H1 (cell line): ENCODE results near the gene FAM193B. TPM values are rescaled to one million over a fixed set of nuclear protein-coding genes. Genes with fewer than 3 reads are reported as not detected.

Experiments
- CTCF ChIA-PET: fragments of 300-600 bp; sonication (Branson Sonifier 250); formaldehyde crosslinking; loops from one replicate; lab custom pipeline; 2021; ENCODE audit not compliant: partially characterized antibody; lab: Charles Lee
- POLR2A ChIA-PET: fragments of 300-600 bp; sonication (Branson Sonifier 250); formaldehyde crosslinking; loops from one replicate; lab custom pipeline; 2021; ENCODE audit warnings: inconsistent platforms; ENCODE audit not compliant: partially characterized antibody; lab: Charles Lee
- DNase-seq, 2 experiments: peaks; one replicate each; pipeline versions ENCODE4 v3.0.0 to v3.0.0-alpha.2; 2010 to 2022; ENCODE audit warnings: low spot score in 2 of 2, low read depth in 1 of 2, mixed read lengths in 1 of 2
- FAIRE-seq: peaks from 2 replicates; lab custom pipeline; 2011; peaks lifted over from hg19 to GRCh38; lab: Jason Lieb, UNC
- H2AFZ ChIP-seq: 2 replicates; pipeline ENCODE4 v1.8.1; 2012; ENCODE audit warnings: low read length, inconsistent platforms
- H2AK5ac ChIP-seq: 2 replicates; pipeline ENCODE4 v1.6.1; 2013; ENCODE audit warnings: low read depth, low read length
- H2BK120ac ChIP-seq: replicated peaks from 2 replicates; pipeline ENCODE3; 2013; ENCODE audit warnings: low read depth, low read length, inconsistent platforms
- H2BK12ac ChIP-seq: 2 replicates; pipeline ENCODE4 v1.6.1; 2013; ENCODE audit warnings: low read depth, low read length
- H2BK15ac ChIP-seq: 2 replicates; pipeline ENCODE4 v1.6.1; 2013; ENCODE audit warnings: low read length
- H2BK20ac ChIP-seq: 2 replicates; pipeline ENCODE4 v1.6.1; 2013; ENCODE audit warnings: low read length
- H2BK5ac ChIP-seq: 2 replicates; pipeline ENCODE4 v1.6.1; 2013; ENCODE audit warnings: low read depth, low read length
- H3K14ac ChIP-seq: 2 replicates; pipeline ENCODE4 v1.6.1; 2013; ENCODE audit warnings: inconsistent platforms; ENCODE audit not compliant: insufficient read length
- H3K18ac ChIP-seq: 2 replicates; pipeline ENCODE4 v1.6.1; 2013; ENCODE audit warnings: low read length; ENCODE audit errors: extremely low read depth
- H3K23ac ChIP-seq: 2 replicates; pipeline ENCODE4 v1.6.1; 2013; ENCODE audit warnings: inconsistent platforms; ENCODE audit not compliant: insufficient read length
- H3K23me2 ChIP-seq: 2 replicates; pipeline ENCODE4 v1.6.1; 2013; ENCODE audit warnings: low read depth, low read length
- H3K27ac ChIP-seq: 2 replicates; pipeline ENCODE4 v1.6.1; 2011; ENCODE audit warnings: low read depth, low read length, inconsistent platforms
- H3K27me3 ChIP-seq, 4 experiments: replicated peaks in 1 of 4; 1 replicate in 1 of 4; 2 replicates in 3 of 4; pipeline versions ENCODE4 v1.6.1 to v1.8.1; 2011 to 2013; ENCODE audit warnings: low read length in 3 of 4, mild to moderate bottlenecking in 3 of 4, inconsistent platforms in 2 of 4, mixed read lengths in 2 of 4, moderate library complexity in 1 of 4; ENCODE audit not compliant: control insufficient read depth in 3 of 4, insufficient read depth in 3 of 4; ENCODE audit errors: extremely low read depth in 1 of 4
- H3K36me3 ChIP-seq, 4 experiments: 2 replicates each; pipeline versions ENCODE4 v1.6.1 to v1.8.1; 2011 to 2013; ENCODE audit warnings: mild to moderate bottlenecking in 4 of 4, low read length in 3 of 4, moderate library complexity in 2 of 4, control low read depth in 1 of 4, inconsistent platforms in 1 of 4; ENCODE audit not compliant: insufficient read depth in 4 of 4, control insufficient read depth in 2 of 4
- H3K4ac ChIP-seq: replicated peaks from 2 replicates; pipeline ENCODE3; 2013; ENCODE audit warnings: low read length, low read depth, mixed read lengths, inconsistent platforms; ENCODE audit not compliant: insufficient read length
- H3K4me1 ChIP-seq, 4 experiments: replicated peaks in 1 of 4; 1 replicate in 1 of 4; 2 replicates in 3 of 4; pipeline versions ENCODE4 v1.6.1 to v1.8.1; 2011 to 2013; ENCODE audit warnings: low read length in 3 of 4, inconsistent platforms in 2 of 4, mixed read lengths in 1 of 4; ENCODE audit not compliant: insufficient read depth in 4 of 4, control insufficient read depth in 3 of 4
- H3K4me2 ChIP-seq, 2 experiments: 2 replicates each; pipeline versions ENCODE4 v1.6.1 to v1.8.1; 2011 to 2013; ENCODE audit warnings: low read depth in 2 of 2, low read length in 2 of 2, control low read depth in 1 of 2, inconsistent platforms in 1 of 2, mild to moderate bottlenecking in 1 of 2; ENCODE audit not compliant: insufficient read depth in 1 of 2
- H3K4me3 ChIP-seq, 4 experiments: fragments of 200-600, 300-600 bp in 1 of 4; sonication (generic), shearing (Covaris generic), sonication (Bioruptor Twin) in 1 of 4; 2 replicates each; pipeline versions ENCODE4 v1.5.1 to v1.8.1; 2011 to 2016; ENCODE audit warnings: low read length in 4 of 4, low read depth in 3 of 4, control low read depth in 2 of 4, inconsistent platforms in 2 of 4, mild to moderate bottlenecking in 2 of 4, mixed read lengths in 1 of 4, moderate library complexity in 1 of 4; ENCODE audit not compliant: insufficient read depth in 2 of 4; ENCODE audit errors: extremely low read depth in 1 of 4
- H3K56ac ChIP-seq: replicated peaks from 2 replicates; pipeline ENCODE3; 2013; ENCODE audit warnings: low read depth, mild to moderate bottlenecking, mixed read lengths, low read length, inconsistent platforms; ENCODE audit not compliant: insufficient read length
- H3K79me1 ChIP-seq: 2 replicates; pipeline ENCODE4 v1.6.1; 2013; ENCODE audit warnings: low read depth, low read length, control low read depth
- H3K79me2 ChIP-seq, 2 experiments: 2 replicates each; pipeline versions ENCODE4 v1.6.1 to v1.8.1; 2012 to 2013; ENCODE audit warnings: low read length in 2 of 2, mild to moderate bottlenecking in 2 of 2, inconsistent platforms in 1 of 2; ENCODE audit not compliant: insufficient read depth in 2 of 2, control insufficient read depth in 1 of 2
- H3K9ac ChIP-seq, 4 experiments: replicated peaks in 1 of 4; 1 replicate in 1 of 4; 2 replicates in 3 of 4; pipeline versions ENCODE4 v1.6.1 to v1.8.1; 2011 to 2013; ENCODE audit warnings: low read depth in 3 of 4, low read length in 3 of 4, control low read depth in 2 of 4, mild to moderate bottlenecking in 2 of 4, moderate library complexity in 2 of 4, inconsistent platforms in 1 of 4; ENCODE audit errors: extremely low read depth in 1 of 4
- H3K9me3 ChIP-seq, 2 experiments: 2 replicates each; pipeline versions ENCODE4 v1.6.1 to v1.8.1; 2012 to 2013; ENCODE audit warnings: mild to moderate bottlenecking in 2 of 2, moderate library complexity in 2 of 2, control low read depth in 1 of 2, inconsistent platforms in 1 of 2, low read depth in 1 of 2, low read length in 1 of 2, mixed read lengths in 1 of 2; ENCODE audit not compliant: insufficient read depth in 2 of 2
- H4K20me1 ChIP-seq, 2 experiments: replicated peaks in 1 of 2; 2 replicates each; pipeline versions ENCODE3 to v1.8.1; 2011 to 2013; ENCODE audit warnings: inconsistent platforms in 2 of 2, low read length in 2 of 2, mild to moderate bottlenecking in 1 of 2; ENCODE audit not compliant: insufficient read depth in 2 of 2, control insufficient read depth in 1 of 2
- H4K5ac ChIP-seq: 2 replicates; pipeline ENCODE4 v1.6.1; 2013; ENCODE audit warnings: low read length, low read depth, mixed read lengths, inconsistent platforms; ENCODE audit not compliant: insufficient read length
- H4K8ac ChIP-seq: 2 replicates; pipeline ENCODE4 v1.8.0; 2013; ENCODE audit warnings: mild to moderate bottlenecking, moderate library complexity, low read length, inconsistent platforms; ENCODE audit not compliant: insufficient read depth; ENCODE audit errors: extremely low read depth
- H4K91ac ChIP-seq: replicated peaks from 2 replicates; pipeline ENCODE3; 2013; ENCODE audit warnings: low read length, mixed read lengths, inconsistent platforms; ENCODE audit not compliant: insufficient read length
- ATF3 ChIP-seq: IDR thresholded peaks from 2 replicates; pipeline ENCODE4 v1.6.1; 2011; ENCODE audit warnings: low read depth, mild to moderate bottlenecking, low read length; ENCODE audit not compliant: insufficient read depth
- BACH1 ChIP-seq: IDR thresholded peaks from 2 replicates; pipeline ENCODE4 v1.6.1; 2012; ENCODE audit warnings: low read length, improper control_type of control experiment
- CTCF ChIP-seq, 3 experiments: IDR thresholded peaks; 1 replicate in 2 of 3; 2 replicates in 1 of 3; pipeline versions ENCODE4 v1.5.1 to v1.6.1; 2011; ENCODE audit warnings: low read length in 3 of 3, mild to moderate bottlenecking in 3 of 3, inconsistent platforms in 2 of 3, low read depth in 1 of 3, moderate library complexity in 1 of 3; ENCODE audit not compliant: insufficient read depth in 1 of 3; ENCODE audit errors: control extremely low read depth in 1 of 3
- JUN ChIP-seq: IDR thresholded peaks from 2 replicates; pipeline ENCODE4 v1.6.1; 2011; ENCODE audit warnings: low read depth, mild to moderate bottlenecking, improper control_type of control experiment, low read length
- KDM4A ChIP-seq: IDR thresholded peaks from one replicate; pipeline ENCODE4 v1.7.1; 2012; ENCODE audit warnings: low read depth, mild to moderate bottlenecking, moderate library complexity, low read length, inconsistent platforms; ENCODE audit not compliant: severe bottlenecking
- NANOG ChIP-seq: IDR thresholded peaks from 2 replicates; pipeline ENCODE4 v1.6.1; 2011; ENCODE audit warnings: low read length, low read depth, mild to moderate bottlenecking, inconsistent platforms; ENCODE audit not compliant: insufficient read depth, poor library complexity, severe bottlenecking
- ZNF274 ChIP-seq: IDR thresholded peaks from 2 replicates; pipeline ENCODE4 v1.7.0; 2012; ENCODE audit warnings: low read length, borderline replicate concordance; ENCODE audit errors: extremely low read depth
- WGBS, 2 experiments: shearing (Covaris generic) in 1 of 2; methylation state at CpG; one replicate each; pipeline versions ENCODE4 v1.1.6 to v1.1.7; 2013 to 2015; ENCODE audit warnings: low lambda C conversion rate in 2 of 2, mixed read lengths in 2 of 2, inconsistent platforms in 1 of 2, low coverage in 1 of 2, missing lambda C conversion rate in 1 of 2; ENCODE audit not compliant: insufficient replicate concordance in 2 of 2, insufficient coverage in 1 of 2, insufficient read length in 1 of 2; ENCODE audit errors: extremely low coverage in 1 of 2, missing lambda C conversion rate in 1 of 2; 5-methylcytosine and 5-hydroxymethylcytosine counted together
- polyA plus RNA-seq, 7 experiments: library from polyadenylated mRNA; depleted of rRNA in 3 of 7; stranded (reverse) in 5 of 7; unstranded in 2 of 7; fragments of >200 nt in 5 of 7; fragments of 200-250 nt in 2 of 7; gene quantifications; 1 replicate in 5 of 7; 2 replicates in 1 of 7; 4 replicates in 1 of 7; pipeline versions ENCODE4 v1.2.1 to v1.2.3, GENCODE V29; 2011 to 2013; ENCODE audit warnings: missing spikeins in 2 of 7, mixed read lengths in 2 of 7
- total RNA-seq: library from RNA; stranded (reverse); fragmentation: NEBNext Ultra II Directional; extraction: Animal tissue kit (Norgen Biotek cat#: 25700); gene quantifications from 2 replicates; pipeline ENCODE4 v1.2.1, GENCODE V29; 2021

The FAM193B gene
- total and polyA plus RNA-seq, 2 of the 8 experiments (the other 6 are each of a cell fraction or from before 2014, with no cell fraction given), result 49.9 to 69.8 TPM

GRCh38 chr5:177505075-177505474, 49.3 kb downstream of the FAM193B start:
- Histone ChIP-seq H3K79me1 (no peaks in the 10 kb centered on the region), H3K4me2 (no peak overlapping the region), H2AK5ac (no peak overlapping the region), H3K36me3 (peaks cover 0 to 10% (median 0%) of the 10 kb centered on the region in 4 experiments; a peak in 1 of 8 replicates), H3K18ac (no peak overlapping the region), H4K5ac (no peak overlapping the region), H4K8ac (no peak overlapping the region), H3K4me3 (no peak overlapping the region), H3K9me3 (no peaks in the 10 kb centered on the region), H3K4me1 (peaks cover 0 to 16% (median 12%) of the 10 kb centered on the region in 4 experiments; a peak in 5 of 7 replicates), H2BK5ac (no peak overlapping the region), H3K56ac (no peak overlapping the region), H2BK20ac (no peak overlapping the region), H3K9ac (no peak overlapping the region), H3K27ac (no peak overlapping the region), H3K79me2 (no peaks in the 10 kb centered on the region), H3K4ac (no peak overlapping the region), H3K27me3 (no peaks in the 10 kb centered on the region; a peak in 1 of 7 replicates), H2BK12ac (no peak overlapping the region), H2BK15ac (no peak overlapping the region), H3K23ac (no peak overlapping the region), H4K91ac (no peak overlapping the region), H2AFZ (no peak overlapping the region), H2BK120ac (no peak overlapping the region), H3K14ac (no peak overlapping the region), H4K20me1 (peaks cover 0 to 5% of the 10 kb centered on the region in 2 experiments), H3K23me2 (no peaks in the 10 kb centered on the region)
- ChIA-PET CTCF (interaction anchor here (0.6 to 20.8 kb wide), 9 partner anchors 9 to 1528 kb away, joined by 3 to 306 read pairs (median 3); no protein-coding TSS in a partner anchor), POLR2A (interaction anchor here (1.2 to 65.5 kb wide), 4 partner anchors 10 to 36 kb away, joined by 4 to 3349 read pairs (median 26); partner anchors contain the start of genes DBN1, DDX41, PDLIM7 and PRR7)
- WGBS, 2 experiments, result 93% methylated on average over 3 of the region's 4 CpGs; no CpG with 5 or more reads in 1 of the 2 experiments
- DNase-seq, result no peak
- no peak for FAIRE-seq
- TF ChIP-seq NANOG (no peak), ZNF274 (no peak), ATF3 (no peak), CTCF (IDR thresholded peaks at IDR 0.05; ENCODE audit: control extremely low read depth in 1 of 3, insufficient read depth in 1 of 3, low read depth in 1 of 3, low read length in 3 of 3) (no peak), KDM4A (no peak), JUN (no peak), BACH1 (no peak)
